ENCODE data around the gene RNU1-4.
"Not testable (repeated sequence)": the region's sequence is repeated elsewhere in the genome, so short reads cannot be mapped to it uniquely, and the experiment has no call there.

The RNU1-4 gene

DNA sequence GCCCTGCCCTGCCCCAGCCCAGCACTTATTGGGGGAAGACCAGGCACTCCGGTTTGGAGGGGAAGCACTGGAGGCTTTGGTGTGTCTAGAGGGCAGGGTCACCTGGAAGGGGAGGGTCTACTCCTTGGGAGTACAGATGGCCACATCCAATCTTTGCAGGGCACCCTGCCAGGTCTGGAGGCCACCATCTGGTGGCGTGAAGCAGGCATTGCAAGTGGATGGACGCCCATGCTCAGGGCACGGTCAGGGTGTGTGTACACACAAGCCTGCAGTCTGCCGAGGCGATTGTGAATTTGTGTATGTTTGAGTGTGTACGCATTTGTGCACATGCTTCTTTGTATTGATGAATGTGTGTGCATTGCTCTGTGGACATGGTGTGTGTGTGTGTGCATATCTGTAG lies 37.2 kb upstream of the RNU1-4 start:
- not testable (repeated sequence) for H3K9me3 ChIP-seq (ENCODE audit: low read length); H3K36me3 ChIP-seq (ENCODE audit: insufficient read depth, low read length); H2AFZ ChIP-seq (ENCODE audit: low read depth, low read length); H3K4me1 ChIP-seq (ENCODE audit: insufficient read depth, low read length); H3K4me3 ChIP-seq (ENCODE audit: low read length); H3K27me3 ChIP-seq (ENCODE audit: insufficient read depth, low read length)

GRCh38 chr1:16703602-16704001 lies 36.7 kb upstream of the RNU1-4 start:
- H3K27me3 ChIP-seq (ENCODE audit: insufficient read depth, low read length); H3K4me1 ChIP-seq (ENCODE audit: insufficient read depth, low read length); H2AFZ ChIP-seq (ENCODE audit: low read depth, low read length); H3K9me3 ChIP-seq (ENCODE audit: low read length); H3K36me3 ChIP-seq (ENCODE audit: insufficient read depth, low read length); H3K4me3 ChIP-seq (ENCODE audit: low read length): not testable (repeated sequence)

GRCh38 chr1:16704076-16704475 lies 36.2 kb upstream of the RNU1-4 start:
- not testable (repeated sequence) for H3K27me3 ChIP-seq (ENCODE audit: insufficient read depth, low read length); H3K4me3 ChIP-seq (ENCODE audit: low read length); H3K9me3 ChIP-seq (ENCODE audit: low read length); H3K4me1 ChIP-seq (ENCODE audit: insufficient read depth, low read length); H3K36me3 ChIP-seq (ENCODE audit: insufficient read depth, low read length); H2AFZ ChIP-seq (ENCODE audit: low read depth, low read length)

DNA sequence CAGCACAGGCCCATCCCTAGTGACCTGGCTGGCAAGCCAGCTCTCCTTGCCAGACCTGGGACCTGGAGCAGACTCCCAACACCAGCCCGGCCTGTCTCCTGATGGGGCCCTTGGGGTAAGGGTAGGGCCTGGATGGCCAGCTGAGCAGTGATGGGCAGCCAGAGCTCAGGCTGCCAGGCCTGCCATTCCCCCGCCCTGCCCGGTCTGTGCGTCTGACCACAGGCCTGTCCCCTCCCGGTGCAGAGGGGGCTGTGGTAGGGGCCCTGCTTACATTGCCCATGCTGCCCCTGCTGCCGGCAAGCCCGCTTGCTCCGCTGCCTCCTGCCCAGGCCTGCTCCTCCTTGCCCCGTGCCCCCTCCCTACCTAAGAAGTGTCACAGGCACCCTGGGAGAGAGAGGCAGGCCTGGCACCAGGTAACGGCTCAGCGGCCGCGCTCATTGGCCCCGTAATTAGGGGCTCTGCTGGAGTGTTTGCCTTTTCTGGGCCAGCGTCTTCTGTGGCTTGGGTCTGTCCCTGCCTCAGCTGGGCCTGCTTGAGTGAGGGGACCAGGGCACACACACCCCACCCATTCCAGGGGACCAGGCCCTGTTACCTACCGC lies 35.7 kb upstream of the RNU1-4 start:
- not testable (repeated sequence) for H2AFZ ChIP-seq (ENCODE audit: low read depth, low read length); H3K9me3 ChIP-seq (ENCODE audit: low read length); H3K27me3 ChIP-seq (ENCODE audit: insufficient read depth, low read length); H3K4me3 ChIP-seq (ENCODE audit: low read length); H3K36me3 ChIP-seq (ENCODE audit: insufficient read depth, low read length); H3K4me1 ChIP-seq (ENCODE audit: insufficient read depth, low read length)

GRCh38 chr1:16706302-16706701 lies 34.0 kb upstream of the RNU1-4 start:
- not testable (repeated sequence) for H3K9me3 ChIP-seq (ENCODE audit: low read length); H3K36me3 ChIP-seq (ENCODE audit: insufficient read depth, low read length); H2AFZ ChIP-seq (ENCODE audit: low read depth, low read length); H3K4me3 ChIP-seq (ENCODE audit: low read length); H3K27me3 ChIP-seq (ENCODE audit: insufficient read depth, low read length); H3K4me1 ChIP-seq (ENCODE audit: insufficient read depth, low read length)

DNA sequence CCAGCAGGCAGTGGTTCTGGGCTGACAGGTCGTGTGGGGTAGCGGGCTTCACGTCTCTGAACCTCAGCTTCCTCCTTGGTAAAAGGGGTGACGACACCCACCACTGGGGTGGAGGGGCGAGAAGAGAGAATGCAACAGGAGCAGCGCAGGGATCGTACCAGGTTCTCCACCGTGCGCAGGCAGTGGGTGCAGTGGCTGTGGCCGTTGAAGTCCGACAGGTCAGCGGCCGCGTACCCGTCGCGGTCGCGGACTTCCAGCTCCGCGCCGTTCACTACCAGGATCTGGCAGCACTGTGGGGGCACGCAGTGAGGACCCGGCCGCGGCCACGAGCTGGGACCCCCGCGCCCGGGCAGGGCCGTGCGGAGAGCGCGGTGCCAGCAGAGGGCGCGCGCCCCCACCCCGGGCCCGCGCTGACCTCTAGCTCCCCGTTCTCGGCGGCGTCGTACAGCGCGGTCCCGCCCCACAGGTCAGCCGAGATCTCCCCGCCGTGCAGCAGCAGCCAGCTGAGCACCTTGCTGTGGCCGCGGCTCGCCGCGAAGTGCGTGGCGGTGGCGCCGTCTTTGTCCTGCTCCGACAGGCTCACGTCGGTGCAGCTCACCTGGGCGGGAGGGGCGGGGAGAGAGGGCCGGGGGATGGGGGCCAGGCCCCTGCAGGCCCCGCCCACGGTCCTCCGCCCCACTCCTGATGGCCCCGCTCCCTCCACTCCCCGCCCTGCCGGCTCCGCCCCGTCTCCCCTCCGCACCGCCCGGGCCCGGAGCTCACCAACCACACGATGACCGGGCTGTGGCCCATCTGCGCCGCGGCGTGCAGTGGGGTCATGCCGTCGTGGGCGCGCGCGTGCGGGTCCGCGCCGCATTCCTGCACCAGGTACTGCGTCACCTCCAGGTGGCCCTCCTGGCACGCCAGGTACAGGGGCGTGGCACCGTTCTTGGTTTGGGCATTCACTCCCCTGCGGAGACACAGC lies 32.9 kb upstream of the RNU1-4 start:
- not testable (repeated sequence) for H3K9me3 ChIP-seq (ENCODE audit: low read length); H3K27me3 ChIP-seq (ENCODE audit: insufficient read depth, low read length); H3K4me1 ChIP-seq (ENCODE audit: insufficient read depth, low read length); H3K4me3 ChIP-seq (ENCODE audit: low read length); H2AFZ ChIP-seq (ENCODE audit: low read depth, low read length); H3K36me3 ChIP-seq (ENCODE audit: insufficient read depth, low read length)

DNA sequence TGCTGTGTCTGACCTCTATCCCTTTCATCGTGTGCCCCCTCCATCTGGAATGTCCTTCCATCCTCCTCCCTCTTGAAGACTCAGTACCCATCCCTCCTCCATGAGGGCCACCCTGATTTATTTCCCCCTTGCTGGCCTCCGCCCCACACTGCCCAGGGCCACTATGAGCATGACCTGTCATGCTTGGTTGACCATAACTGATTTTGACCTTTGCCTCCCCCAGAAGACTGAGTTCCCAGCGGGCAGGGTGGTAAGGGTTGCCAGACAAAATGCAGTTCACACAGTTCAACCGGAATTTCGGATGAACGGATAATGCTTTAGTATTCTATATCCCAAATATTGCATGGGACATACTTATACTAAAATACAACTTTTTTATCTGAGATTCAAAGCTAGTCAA lies 31.6 kb upstream of the RNU1-4 start:
- H3K4me1 ChIP-seq (ENCODE audit: insufficient read depth, low read length); H3K27me3 ChIP-seq (ENCODE audit: insufficient read depth, low read length); H2AFZ ChIP-seq (ENCODE audit: low read depth, low read length); H3K9me3 ChIP-seq (ENCODE audit: low read length); H3K36me3 ChIP-seq (ENCODE audit: insufficient read depth, low read length); H3K4me3 ChIP-seq (ENCODE audit: low read length): not testable (repeated sequence)

GRCh38 chr1:16709659-16710087 lies 30.6 kb upstream of the RNU1-4 start:
- H3K4me3 ChIP-seq (ENCODE audit: low read length); H2AFZ ChIP-seq (ENCODE audit: low read depth, low read length); H3K9me3 ChIP-seq (ENCODE audit: low read length); H3K36me3 ChIP-seq (ENCODE audit: insufficient read depth, low read length); H3K27me3 ChIP-seq (ENCODE audit: insufficient read depth, low read length); H3K4me1 ChIP-seq (ENCODE audit: insufficient read depth, low read length): not testable (repeated sequence)

DNA sequence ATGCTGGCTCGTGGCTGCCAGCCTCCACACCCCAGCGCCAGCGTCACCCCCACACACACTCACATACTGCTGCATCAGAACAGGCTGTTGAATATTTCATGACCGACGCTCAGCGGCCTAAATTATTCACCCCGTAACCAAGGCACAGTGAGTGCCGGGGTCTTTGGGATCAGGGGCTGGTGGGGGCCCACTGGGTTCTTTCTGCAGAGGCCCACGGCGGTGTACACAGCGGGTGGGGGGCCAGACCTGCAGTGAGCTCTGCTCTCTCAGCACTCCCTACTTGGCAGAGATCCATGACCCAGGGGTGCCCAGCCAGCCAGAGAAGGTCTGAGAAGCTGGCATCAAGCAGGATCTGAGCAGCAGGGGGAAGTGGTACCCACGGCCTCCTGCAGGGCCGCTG lies 29.7 kb upstream of the RNU1-4 start:
- H3K27me3 ChIP-seq (ENCODE audit: insufficient read depth, low read length); H2AFZ ChIP-seq (ENCODE audit: low read depth, low read length); H3K4me1 ChIP-seq (ENCODE audit: insufficient read depth, low read length); H3K36me3 ChIP-seq (ENCODE audit: insufficient read depth, low read length); H3K4me3 ChIP-seq (ENCODE audit: low read length); H3K9me3 ChIP-seq (ENCODE audit: low read length): not testable (repeated sequence)

- H3K9me3 ChIP-seq (ENCODE audit: low read length); H3K4me1 ChIP-seq (ENCODE audit: insufficient read depth, low read length); H3K27me3 ChIP-seq (ENCODE audit: insufficient read depth, low read length); H3K4me3 ChIP-seq (ENCODE audit: low read length); H2AFZ ChIP-seq (ENCODE audit: low read depth, low read length); H3K36me3 ChIP-seq (ENCODE audit: insufficient read depth, low read length): not testable (repeated sequence)
These were observed 28.2 kb upstream of the RNU1-4 start for GRCh38 chr1:16712131-16712530.

- H3K4me3 ChIP-seq (ENCODE audit: low read length), result not testable (repeated sequence)
These were observed 27.7 kb upstream of the RNU1-4 start for GRCh38 chr1:16712582-16712981.

DNA sequence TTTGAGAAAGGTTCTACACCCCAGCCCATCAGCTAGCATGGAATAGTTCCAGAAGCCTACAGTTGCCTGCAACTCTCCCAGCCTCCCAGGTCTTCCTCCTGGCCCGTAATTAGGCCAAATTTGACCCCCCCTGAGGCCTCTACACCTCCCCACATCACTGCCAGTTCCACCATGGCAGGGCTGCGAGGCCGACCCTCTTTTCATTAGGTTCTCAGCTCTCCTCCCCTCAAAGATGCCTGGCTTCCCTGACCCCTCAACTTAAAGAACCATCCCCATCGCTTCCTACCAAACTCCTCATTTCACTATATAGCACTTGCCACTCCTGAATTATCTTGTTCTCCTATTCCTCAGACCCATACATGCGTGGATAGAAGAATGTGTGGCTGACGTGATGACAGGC lies 27.3 kb upstream of the RNU1-4 start:
- H3K9me3 ChIP-seq (ENCODE audit: low read length); H3K27me3 ChIP-seq (ENCODE audit: insufficient read depth, low read length); H3K4me1 ChIP-seq (ENCODE audit: insufficient read depth, low read length); H2AFZ ChIP-seq (ENCODE audit: low read depth, low read length); H3K4me3 ChIP-seq (ENCODE audit: low read length); H3K36me3 ChIP-seq (ENCODE audit: insufficient read depth, low read length): not testable (repeated sequence)

More at GRCh38 chr1:16712582-16712981, 27.7 kb upstream of the RNU1-4 start:
- H3K4me1 ChIP-seq (ENCODE audit: insufficient read depth, low read length); H3K27me3 ChIP-seq (ENCODE audit: insufficient read depth, low read length); H3K36me3 ChIP-seq (ENCODE audit: insufficient read depth, low read length); H3K9me3 ChIP-seq (ENCODE audit: low read length); H2AFZ ChIP-seq (ENCODE audit: low read depth, low read length): not testable (repeated sequence)

DNA sequence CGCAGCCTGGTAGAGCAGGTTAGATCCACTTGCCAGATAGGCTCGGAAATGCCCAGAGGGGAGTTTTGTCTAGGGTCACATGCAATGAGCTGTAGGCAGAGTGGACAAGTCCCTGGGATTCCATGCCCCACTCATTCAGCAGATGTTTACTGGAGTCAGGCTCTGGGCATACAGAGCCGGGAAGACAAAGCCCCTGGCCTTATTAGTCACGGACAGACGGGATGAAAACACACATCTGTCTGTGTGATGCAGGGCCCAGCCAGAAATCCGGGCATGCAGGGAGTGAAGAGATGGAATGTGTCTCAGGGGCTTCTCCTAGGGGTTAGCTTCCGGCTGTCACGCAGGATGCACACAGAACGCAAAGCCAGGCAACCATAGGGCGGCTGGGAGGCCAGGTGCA lies 26.8 kb upstream of the RNU1-4 start:
- H3K36me3 ChIP-seq (ENCODE audit: insufficient read depth, low read length); H3K4me3 ChIP-seq (ENCODE audit: low read length); H2AFZ ChIP-seq (ENCODE audit: low read depth, low read length); H3K27me3 ChIP-seq (ENCODE audit: insufficient read depth, low read length); H3K9me3 ChIP-seq (ENCODE audit: low read length); H3K4me1 ChIP-seq (ENCODE audit: insufficient read depth, low read length): not testable (repeated sequence)
